ENCODE measurements around the gene PGD.
"Not testable (repeated sequence)": the region's sequence is repeated elsewhere in the genome, so short reads cannot be mapped to it uniquely, and the experiment has no call there.

Gene PGD

GRCh38 chr1:10440305-10440704 is 41.4 kb downstream of the PGD start:
- no peak for DNase-seq

DNA sequence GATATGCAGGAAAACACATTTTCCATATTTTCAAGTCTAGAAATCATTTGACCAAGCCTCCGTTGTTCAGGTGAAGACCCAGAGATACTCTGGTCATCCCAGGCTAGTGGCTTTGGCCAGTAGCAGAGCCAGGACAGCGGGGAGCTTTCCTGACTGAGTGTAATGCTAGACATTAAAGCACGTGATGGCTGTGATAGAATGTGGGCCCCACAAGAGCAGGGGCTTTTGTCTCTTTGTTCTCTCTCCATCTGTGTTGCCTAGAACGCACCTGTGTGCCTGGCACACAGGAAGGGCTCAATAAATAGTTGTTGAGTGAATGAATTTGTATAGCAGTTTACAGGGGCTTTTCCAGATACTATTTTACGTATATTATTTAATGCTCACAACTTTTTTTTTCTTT is 41.9 kb downstream of the PGD start:
- DNase-seq, result no peak

DNA sequence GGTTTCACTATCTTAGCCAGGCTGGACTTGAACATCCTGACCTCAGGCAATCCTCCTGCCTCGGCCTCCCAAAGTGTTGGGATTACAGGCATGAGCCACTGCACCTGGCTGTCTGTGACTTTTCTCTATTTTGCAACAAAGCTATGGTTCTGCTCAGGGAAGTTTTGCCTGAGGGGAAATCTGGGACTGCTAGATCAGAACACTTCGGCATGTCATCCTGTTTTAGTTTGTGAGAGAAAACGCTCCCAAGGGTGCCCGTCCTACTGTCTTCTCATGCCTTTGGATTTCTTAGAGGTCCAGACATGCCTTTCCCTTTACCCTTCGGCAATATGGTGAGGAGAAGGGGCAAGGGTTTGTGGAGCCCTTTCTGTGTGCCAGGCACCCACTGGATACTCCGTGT is 45.4 kb downstream of the PGD start:
- no peak for DNase-seq

GRCh38 chr1:10444795-10445397 is 46.0 kb downstream of the PGD start:
- no peak for DNase-seq

GRCh38 chr1:10446790-10447422 is 48.0 kb downstream of the PGD start:
- no peak for DNase-seq

GRCh38 chr1:10449751-10450150 is 50.9 kb downstream of the PGD start, which contains the start of gene CORT:
Gene CORT, plus strand, starts transcription at chr1:10450031. Its CDS starts 193 bp downstream, at chr1:10450224.
- no peak for DNase-seq

- DNase-seq, result no peak
Measured at GRCh38 chr1:10450156-10450814, 51.4 kb downstream of the PGD start.

DNA sequence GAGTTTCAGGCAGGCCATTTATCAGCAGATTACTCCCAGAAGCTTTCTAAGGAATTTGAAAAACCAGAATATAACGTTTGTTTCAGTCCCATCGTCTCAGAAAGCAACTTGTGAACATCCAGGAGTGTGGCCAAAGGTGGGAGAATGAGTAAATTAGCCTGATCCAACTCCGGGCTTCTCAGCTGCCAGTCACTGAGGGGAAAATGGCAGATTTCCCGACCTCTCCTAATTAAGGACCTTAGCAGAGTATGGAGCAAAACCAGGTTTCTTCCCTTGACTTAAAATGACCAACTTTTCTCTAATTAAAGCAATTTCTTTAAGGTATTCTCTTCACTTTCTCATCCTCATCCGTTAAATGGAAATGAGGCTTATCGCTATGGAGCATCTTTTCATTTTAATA is 52.0 kb downstream of the PGD start:
- DNase-seq, result no peak

GRCh38 chr1:10451287-10451686 is 52.4 kb downstream of the PGD start:
- no peak for DNase-seq

GRCh38 chr1:10456048-10456447 is 57.2 kb downstream of the PGD start:
- DNase-seq, result no peak

GRCh38 chr1:10456661-10457060 is 57.8 kb downstream of the PGD start:
- DNase-seq, result no peak

DNA sequence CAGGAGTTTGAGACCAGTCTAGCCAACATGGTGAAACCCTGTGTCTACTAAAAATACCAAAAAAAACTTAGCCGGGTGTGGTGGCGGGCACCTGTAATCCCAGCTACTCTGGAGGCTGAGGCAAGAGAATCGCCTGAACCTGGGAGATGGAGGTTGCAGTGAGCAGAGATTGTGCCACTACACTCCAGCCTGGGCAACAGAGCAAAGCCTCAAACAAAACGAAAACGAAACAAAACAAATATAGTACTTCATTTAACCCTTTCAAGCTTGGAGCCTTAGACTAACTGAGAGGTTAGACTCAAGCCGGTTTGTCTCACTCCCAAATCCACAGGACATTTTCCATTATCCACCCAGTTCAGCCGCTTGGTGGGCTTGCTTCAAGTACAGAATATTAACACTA is 58.6 kb downstream of the PGD start:
- not testable (repeated sequence) for DNase-seq

- DNase-seq, result no peak
Measured at GRCh38 chr1:10457875-10458274, 59.0 kb downstream of the PGD start.

DNA sequence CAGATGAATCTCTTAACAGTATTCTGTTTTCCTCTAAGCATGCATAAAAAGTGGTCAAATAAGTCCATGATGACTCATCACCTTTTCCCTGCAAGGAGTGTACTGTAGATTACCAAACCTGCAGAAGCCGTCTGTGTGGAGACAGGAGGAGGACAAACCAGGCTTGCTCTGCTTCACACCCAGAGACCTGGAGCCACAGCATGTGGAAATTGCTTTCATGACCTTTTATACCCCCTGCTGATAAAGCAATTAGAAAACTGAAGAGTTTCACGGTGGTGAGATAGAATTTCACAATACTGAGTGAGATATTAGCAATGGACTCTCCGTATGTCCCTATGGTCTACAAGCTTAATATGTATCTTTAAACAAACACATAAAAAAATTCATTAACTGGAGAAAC is 60.3 kb downstream of the PGD start:
- no peak for DNase-seq

DNA sequence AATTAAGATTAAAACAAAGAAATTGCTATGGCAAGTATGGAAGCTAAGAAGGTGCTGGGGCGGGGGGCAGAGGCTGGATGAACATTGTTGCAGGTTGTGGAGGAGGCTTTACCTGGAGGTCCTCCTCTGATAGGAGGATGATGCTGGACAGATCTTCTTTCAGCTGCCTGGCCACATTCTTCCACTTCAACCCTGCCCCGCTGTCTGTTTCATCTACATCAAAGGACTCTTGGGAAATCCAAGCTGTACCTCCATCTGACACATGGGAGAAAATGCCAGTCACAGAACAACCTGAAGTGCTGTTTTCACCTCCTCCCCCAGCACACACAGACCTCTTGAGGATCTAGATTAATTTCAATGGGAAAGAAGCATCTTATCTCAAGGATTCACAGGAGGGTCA is 68.2 kb downstream of the PGD start:
- no peak for DNase-seq

DNA sequence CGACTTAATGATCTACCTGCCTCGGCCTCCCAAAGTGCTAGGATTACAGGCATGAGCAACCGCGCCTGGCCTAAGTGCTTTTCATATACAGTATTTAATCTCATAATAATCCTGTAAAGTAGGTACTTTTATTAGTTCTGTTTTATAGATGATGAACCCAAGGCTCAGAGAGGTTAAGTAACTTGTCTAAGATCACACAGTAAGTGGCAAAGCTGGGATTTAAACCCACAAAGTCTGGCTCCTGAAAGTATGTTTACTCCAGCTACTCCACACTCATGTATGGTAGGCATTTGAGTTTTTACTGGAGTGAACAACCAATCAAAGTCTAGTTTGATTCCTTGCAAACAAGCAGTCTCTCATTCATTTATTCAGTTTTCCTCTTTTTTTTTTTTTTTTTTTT is 71.2 kb downstream of the PGD start:
- no peak for DNase-seq
